Measurements from ENCODE around the gene OVCH2.

Gene OVCH2

DNA sequence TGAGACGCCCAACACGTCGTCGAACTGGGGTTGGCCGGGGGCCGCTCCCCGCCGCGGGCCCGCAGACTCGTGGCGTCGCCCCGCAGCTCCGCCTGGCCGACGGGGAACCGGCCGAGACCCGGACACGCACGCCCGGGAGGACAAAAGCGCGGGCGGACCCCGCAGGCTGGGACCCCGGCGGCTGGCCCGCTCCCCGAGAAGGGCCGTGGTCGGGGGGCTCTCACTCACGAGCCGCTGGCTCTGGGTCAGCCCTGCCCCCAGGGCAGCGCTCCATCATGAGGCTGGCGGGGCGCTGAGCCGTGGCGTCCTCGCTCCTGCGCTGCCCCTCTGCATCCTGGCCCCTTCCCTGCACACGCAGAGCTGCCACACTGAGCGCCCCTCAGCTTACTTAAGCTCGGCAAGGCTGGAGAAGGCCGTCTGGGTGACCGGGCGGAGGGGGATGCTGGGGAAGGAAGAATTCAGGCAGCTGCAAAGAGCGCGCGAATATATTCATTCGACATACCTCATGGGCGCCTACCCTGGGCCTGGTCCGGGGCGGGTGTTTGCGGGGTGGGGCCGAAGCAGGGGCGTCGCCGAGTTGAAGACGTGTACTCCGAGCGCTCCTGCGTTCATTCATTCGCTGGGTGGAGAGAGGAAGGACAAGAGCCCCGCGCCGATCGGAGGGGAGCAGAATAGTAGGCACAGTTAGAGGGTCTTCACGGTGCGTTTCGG, 32.4 kb downstream of the OVCH2 start:
- Histone ChIP-seq H3K27me3 (ENCODE audit: insufficient read depth, low read length, poor library complexity) (peaks cover 4% of the 10 kb centered on the region), H3K79me2 (ENCODE audit: insufficient read depth, low read length) (no peaks in the 10 kb centered on the region), H3K4me3 (ENCODE audit: low read depth in 1 of 2, low read length in 2 of 2) (no peak overlapping the region), H3K36me3 (ENCODE audit: insufficient read depth, low read length) (no peaks in the 10 kb centered on the region), H2AFZ (ENCODE audit: low read depth, low read length) (no peak overlapping the region), H3K4me2 (ENCODE audit: insufficient read depth, low read length) (no peak overlapping the region), H4K20me1 (ENCODE audit: insufficient read depth, low read length) (no peaks in the 10 kb centered on the region), H3K9me3 (ENCODE audit: insufficient read depth, low read length, severe bottlenecking) (no peaks in the 10 kb centered on the region), H3K9ac (ENCODE audit: low read depth, low read length) (no peak overlapping the region), H3K27ac (ENCODE audit: low read length) (no peak overlapping the region), H3K4me1 (ENCODE audit: insufficient read depth, low read length) (no peaks in the 10 kb centered on the region)
- no peak for ATAC-seq (ENCODE audit: insufficient read depth, low read depth)
- TF ChIP-seq EZH2 (IDR thresholded peaks at IDR 0.05; ENCODE audit: borderline replicate concordance, low read depth, low read length, severe bottlenecking) (no peak), CTCF (IDR thresholded peaks at IDR 0.05; ENCODE audit: borderline replicate concordance, extremely low read depth, low read length, poor library complexity, severe bottlenecking) (no peak)
- no peak for DNase-seq

- H3K4me1 ChIP-seq (ENCODE audit: insufficient read depth, low read length): no peaks in the 10 kb centered on the region
These were observed 33.1 kb downstream of the OVCH2 start, which contains the start of gene CYB5R2 for GRCh38 chr11:7672960-7673723. Gene CYB5R2 (minus strand): TSS chr11:7673500. CDS start chr11:7672825, 675 bp downstream.

DNA sequence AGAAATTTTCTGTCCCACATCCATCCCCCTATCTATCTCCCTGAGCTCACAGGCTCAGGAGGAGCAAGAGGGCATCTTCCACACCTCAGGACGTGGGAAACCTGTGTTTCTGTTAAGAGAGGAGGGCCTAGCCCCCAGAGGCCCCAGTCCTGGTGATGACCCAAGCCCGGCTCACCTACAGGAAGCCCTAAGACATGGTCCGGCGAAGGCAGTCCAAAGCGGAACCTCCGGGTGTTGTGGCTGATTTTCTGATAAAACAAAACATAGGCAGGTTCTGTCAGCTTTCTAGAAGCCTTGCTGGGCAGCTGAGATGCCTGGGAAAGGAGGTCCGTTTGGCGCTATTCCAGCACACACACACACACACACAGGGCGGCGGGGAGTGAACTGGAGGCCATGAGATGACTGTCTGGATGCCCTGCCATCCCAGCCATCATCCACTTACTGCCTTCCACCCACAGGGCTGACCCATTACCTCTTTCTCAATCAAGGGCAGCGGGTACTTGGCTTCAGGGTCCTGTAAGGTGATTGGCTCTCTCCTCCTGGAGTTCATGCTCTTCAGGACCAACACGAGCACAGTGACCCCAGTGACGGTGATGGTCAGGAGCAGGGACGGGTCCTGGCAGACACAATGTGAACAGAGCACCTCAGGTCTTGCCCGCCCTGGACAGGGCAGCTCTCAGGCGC, 33.9 kb downstream of the OVCH2 start:
- Histone ChIP-seq H3K36me3 (ENCODE audit: insufficient read depth, low read length) (no peaks in the 10 kb centered on the region), H3K4me1 (ENCODE audit: insufficient read depth, low read length) (no peaks in the 10 kb centered on the region), H3K9me3 (ENCODE audit: insufficient read depth, low read length, severe bottlenecking) (no peaks in the 10 kb centered on the region), H3K4me3 (ENCODE audit: low read depth in 1 of 2, low read length in 2 of 2) (no peak overlapping the region), H3K4me2 (ENCODE audit: insufficient read depth, low read length) (no peak overlapping the region), H4K20me1 (ENCODE audit: insufficient read depth, low read length) (no peaks in the 10 kb centered on the region), H2AFZ (ENCODE audit: low read depth, low read length) (no peak overlapping the region), H3K9ac (ENCODE audit: low read depth, low read length) (no peak overlapping the region), H3K79me2 (ENCODE audit: insufficient read depth, low read length) (no peaks in the 10 kb centered on the region), H3K27me3 (ENCODE audit: insufficient read depth, low read length, poor library complexity) (peaks cover under 1% of the 10 kb centered on the region), H3K27ac (ENCODE audit: low read length) (no peak overlapping the region)
- ATAC-seq (ENCODE audit: insufficient read depth, low read depth) (no peak), DNase-seq (no peak)
- TF ChIP-seq CTCF (IDR thresholded peaks at IDR 0.05; ENCODE audit: borderline replicate concordance, extremely low read depth, low read length, poor library complexity, severe bottlenecking) (no peak), EZH2 (IDR thresholded peaks at IDR 0.05; ENCODE audit: borderline replicate concordance, low read depth, low read length, severe bottlenecking) (no peak)

More at GRCh38 chr11:7672960-7673723, 33.1 kb downstream of the OVCH2 start, which contains the start of gene CYB5R2:
- Histone ChIP-seq H2AFZ (ENCODE audit: low read depth, low read length) (no peak within 1 kb of the TSS), H3K79me2 (ENCODE audit: insufficient read depth, low read length) (no peaks in the 10 kb centered on the region), H4K20me1 (ENCODE audit: insufficient read depth, low read length) (no peaks in the 10 kb centered on the region), H3K4me3 (ENCODE audit: low read depth in 1 of 2, low read length in 2 of 2) (no peak within 1 kb of the TSS), H3K36me3 (ENCODE audit: insufficient read depth, low read length) (no peaks in the 10 kb centered on the region), H3K9me3 (ENCODE audit: insufficient read depth, low read length, severe bottlenecking) (no peaks in the 10 kb centered on the region), H3K9ac (ENCODE audit: low read depth, low read length) (no peak within 1 kb of the TSS), H3K27ac (ENCODE audit: low read length) (no peak within 1 kb of the TSS), H3K27me3 (ENCODE audit: insufficient read depth, low read length, poor library complexity) (peaks cover 4% of the 10 kb centered on the region), H3K4me2 (ENCODE audit: insufficient read depth, low read length) (no peak within 1 kb of the TSS)
- ATAC-seq (ENCODE audit: insufficient read depth, low read depth) (no peak), DNase-seq (no peak)
- TF ChIP-seq EZH2 (IDR thresholded peaks at IDR 0.05; ENCODE audit: borderline replicate concordance, low read depth, low read length, severe bottlenecking) (no peak), CTCF (IDR thresholded peaks at IDR 0.05; ENCODE audit: borderline replicate concordance, extremely low read depth, low read length, poor library complexity, severe bottlenecking) (no peak)

All from DND-41 (cell line).